GM06990 (cell line): ENCODE measurements around the gene SDHD.

Experiments
- DNase-seq: peaks from one replicate; pipeline ENCODE4 v3.0.0-alpha.2; 2011; ENCODE audit not compliant: insufficient read length; ENCODE audit errors: extremely low read depth
- H3K27me3 ChIP-seq: replicated peaks from 2 replicates; pipeline ENCODE4 v1.6.0; 2011; ENCODE audit warnings: low read length; ENCODE audit not compliant: control insufficient read depth, insufficient read depth
- H3K36me3 ChIP-seq: 2 replicates; pipeline ENCODE4 v1.5.1; 2011; ENCODE audit warnings: low read length; ENCODE audit not compliant: control insufficient read depth, insufficient read depth
- H3K4me3 ChIP-seq: replicated peaks from 2 replicates; pipeline ENCODE4 v1.5.1; 2011; ENCODE audit warnings: low read depth, mild to moderate bottlenecking, control low read depth, low read length
- CTCF ChIP-seq: IDR thresholded peaks from 2 replicates; pipeline ENCODE4 v1.5.1; 2011; ENCODE audit warnings: low read length, control low read depth, mild to moderate bottlenecking, inconsistent platforms; ENCODE audit not compliant: insufficient read depth, poor library complexity, severe bottlenecking

SDHD gene

DNA sequence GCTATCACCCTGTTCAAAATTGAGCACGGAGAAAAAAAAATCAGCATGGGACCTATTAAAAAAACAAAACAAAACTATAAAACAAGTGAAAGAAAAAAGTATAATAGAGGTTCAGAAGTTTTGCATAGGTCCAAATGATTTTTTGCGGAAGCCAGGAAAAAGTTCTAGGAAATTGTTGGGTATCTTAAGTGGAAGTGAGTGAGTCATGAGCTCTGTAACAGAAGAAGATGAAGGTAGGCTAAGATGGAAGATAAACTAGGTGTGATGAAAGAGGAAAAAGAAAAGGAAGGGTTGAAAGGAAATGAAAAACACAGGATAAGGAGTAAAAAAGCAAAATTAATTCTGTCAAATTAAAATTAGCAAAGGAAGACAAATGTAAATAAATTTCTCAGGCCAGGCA, 27.8 kb downstream of the SDHD start:
- no peak overlapping the region for H3K4me3 ChIP-seq
- no peaks in the 10 kb centered on the region for H3K27me3 ChIP-seq
- no peak for DNase-seq
- no peaks in the 10 kb centered on the region for H3K36me3 ChIP-seq
- no peak for TF ChIP-seq CTCF

DNA sequence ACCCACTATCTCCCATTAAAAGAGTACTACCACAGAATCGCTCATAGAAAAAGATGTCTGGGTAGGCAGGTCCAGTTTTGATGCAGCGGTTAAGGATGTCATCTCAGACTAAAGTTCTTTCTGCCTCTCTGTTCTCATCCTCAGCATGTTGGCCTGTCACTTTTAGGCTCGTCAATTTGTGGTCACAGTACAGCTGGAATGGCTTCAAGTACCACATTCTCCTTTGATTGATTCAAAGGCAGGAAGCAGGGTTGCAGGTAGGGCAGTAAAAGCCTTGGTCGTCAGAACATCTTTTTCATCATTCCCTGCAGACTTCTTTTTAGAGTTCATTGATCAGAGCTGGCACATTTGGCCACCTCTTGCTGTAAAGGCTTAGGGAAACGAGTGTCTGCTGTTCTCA, 28.7 kb downstream of the SDHD start:
- H3K36me3 ChIP-seq = no peaks in the 10 kb centered on the region
- H3K27me3 ChIP-seq = no peaks in the 10 kb centered on the region
- TF ChIP-seq CTCF = no peak
- no peak for DNase-seq
- H3K4me3 ChIP-seq = no peak overlapping the region

- H3K4me3 ChIP-seq = no peak overlapping the region
- no peak for TF ChIP-seq CTCF
- no peak for DNase-seq
Observed at GRCh38 chr11:112118176-112118575, 31.5 kb downstream of the SDHD start.

GRCh38 chr11:112121981-112122615, 35.4 kb downstream of the SDHD start:
- DNase-seq = no peak
- no peaks in the 10 kb centered on the region for H3K36me3 ChIP-seq
- H3K27me3 ChIP-seq = no peaks in the 10 kb centered on the region
- no peak overlapping the region for H3K4me3 ChIP-seq
- no peak for TF ChIP-seq CTCF

More at GRCh38 chr11:112118176-112118575, 31.5 kb downstream of the SDHD start:
- Histone ChIP-seq H3K36me3 (no peaks in the 10 kb centered on the region), H3K27me3 (no peaks in the 10 kb centered on the region)

DNA sequence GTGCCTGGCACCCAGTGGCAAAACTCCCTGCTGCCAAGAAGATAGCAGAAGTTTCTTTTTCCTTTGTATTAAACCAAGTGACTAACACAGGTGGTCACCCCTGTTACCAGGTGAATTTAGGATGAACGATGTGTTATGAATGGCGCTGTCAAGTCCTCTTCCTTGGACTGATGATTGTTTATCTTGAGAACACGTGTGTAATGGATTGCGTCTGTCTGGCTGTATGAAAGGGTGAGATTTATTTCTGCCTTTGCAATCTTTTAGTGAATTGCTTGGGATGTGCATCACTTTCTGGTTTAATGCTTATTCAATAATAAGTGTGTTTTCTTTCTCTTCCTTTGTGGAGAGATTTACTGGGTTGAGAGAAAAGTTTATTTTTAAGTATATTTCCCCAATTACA, 36.5 kb downstream of the SDHD start:
- H3K36me3 ChIP-seq = no peaks in the 10 kb centered on the region
- no peak for DNase-seq
- no peak overlapping the region for H3K4me3 ChIP-seq
- TF ChIP-seq CTCF = no peak
- H3K27me3 ChIP-seq = no peaks in the 10 kb centered on the region

- Histone ChIP-seq H3K36me3 (no peaks in the 10 kb centered on the region), H3K4me3 (no peak overlapping the region), H3K27me3 (no peaks in the 10 kb centered on the region)
- TF ChIP-seq CTCF = no peak
- DNase-seq = no peak
Observed at GRCh38 chr11:112127056-112127455, 40.4 kb downstream of the SDHD start.
